H1 (cell line): ENCODE data around the gene CAMK1G. TPM values are rescaled to one million over a fixed set of nuclear protein-coding genes. Genes with fewer than 3 reads are reported as not detected.
A peak's percentile ranks its signal among the peaks of the same experiment; 100 is the strongest.

Experiments
- CTCF ChIA-PET: fragments of 300-600 bp; sonication (Branson Sonifier 250); formaldehyde crosslinking; loops from one replicate; lab custom pipeline; 2021; ENCODE audit not compliant: partially characterized antibody; lab: Charles Lee
- POLR2A ChIA-PET: fragments of 300-600 bp; sonication (Branson Sonifier 250); formaldehyde crosslinking; loops from one replicate; lab custom pipeline; 2021; ENCODE audit warnings: inconsistent platforms; ENCODE audit not compliant: partially characterized antibody; lab: Charles Lee
- DNase-seq, 2 experiments: peaks; one replicate each; pipeline versions ENCODE4 v3.0.0 to v3.0.0-alpha.2; 2010 to 2022; ENCODE audit warnings: low spot score in 2 of 2, low read depth in 1 of 2, mixed read lengths in 1 of 2
- FAIRE-seq: peaks from 2 replicates; lab custom pipeline; 2011; peaks lifted over from hg19 to GRCh38; lab: Jason Lieb, UNC
- H2AFZ ChIP-seq: 2 replicates; pipeline ENCODE4 v1.8.1; 2012; ENCODE audit warnings: low read length, inconsistent platforms
- H2AK5ac ChIP-seq: 2 replicates; pipeline ENCODE4 v1.6.1; 2013; ENCODE audit warnings: low read depth, low read length
- H2BK120ac ChIP-seq: replicated peaks from 2 replicates; pipeline ENCODE3; 2013; ENCODE audit warnings: low read depth, low read length, inconsistent platforms
- H2BK12ac ChIP-seq: 2 replicates; pipeline ENCODE4 v1.6.1; 2013; ENCODE audit warnings: low read depth, low read length
- H2BK15ac ChIP-seq: 2 replicates; pipeline ENCODE4 v1.6.1; 2013; ENCODE audit warnings: low read length
- H2BK20ac ChIP-seq: 2 replicates; pipeline ENCODE4 v1.6.1; 2013; ENCODE audit warnings: low read length
- H2BK5ac ChIP-seq: 2 replicates; pipeline ENCODE4 v1.6.1; 2013; ENCODE audit warnings: low read depth, low read length
- H3K14ac ChIP-seq: 2 replicates; pipeline ENCODE4 v1.6.1; 2013; ENCODE audit warnings: inconsistent platforms; ENCODE audit not compliant: insufficient read length
- H3K18ac ChIP-seq: 2 replicates; pipeline ENCODE4 v1.6.1; 2013; ENCODE audit warnings: low read length; ENCODE audit errors: extremely low read depth
- H3K23ac ChIP-seq: 2 replicates; pipeline ENCODE4 v1.6.1; 2013; ENCODE audit warnings: inconsistent platforms; ENCODE audit not compliant: insufficient read length
- H3K23me2 ChIP-seq: 2 replicates; pipeline ENCODE4 v1.6.1; 2013; ENCODE audit warnings: low read depth, low read length
- H3K27ac ChIP-seq: 2 replicates; pipeline ENCODE4 v1.6.1; 2011; ENCODE audit warnings: low read depth, low read length, inconsistent platforms
- H3K27me3 ChIP-seq, 4 experiments: replicated peaks in 1 of 4; 1 replicate in 1 of 4; 2 replicates in 3 of 4; pipeline versions ENCODE4 v1.6.1 to v1.8.1; 2011 to 2013; ENCODE audit warnings: low read length in 3 of 4, mild to moderate bottlenecking in 3 of 4, inconsistent platforms in 2 of 4, mixed read lengths in 2 of 4, moderate library complexity in 1 of 4; ENCODE audit not compliant: control insufficient read depth in 3 of 4, insufficient read depth in 3 of 4; ENCODE audit errors: extremely low read depth in 1 of 4
- H3K36me3 ChIP-seq, 4 experiments: 2 replicates each; pipeline versions ENCODE4 v1.6.1 to v1.8.1; 2011 to 2013; ENCODE audit warnings: mild to moderate bottlenecking in 4 of 4, low read length in 3 of 4, moderate library complexity in 2 of 4, control low read depth in 1 of 4, inconsistent platforms in 1 of 4; ENCODE audit not compliant: insufficient read depth in 4 of 4, control insufficient read depth in 2 of 4
- H3K4ac ChIP-seq: replicated peaks from 2 replicates; pipeline ENCODE3; 2013; ENCODE audit warnings: low read length, low read depth, mixed read lengths, inconsistent platforms; ENCODE audit not compliant: insufficient read length
- H3K4me1 ChIP-seq, 4 experiments: replicated peaks in 1 of 4; 1 replicate in 1 of 4; 2 replicates in 3 of 4; pipeline versions ENCODE4 v1.6.1 to v1.8.1; 2011 to 2013; ENCODE audit warnings: low read length in 3 of 4, inconsistent platforms in 2 of 4, mixed read lengths in 1 of 4; ENCODE audit not compliant: insufficient read depth in 4 of 4, control insufficient read depth in 3 of 4
- H3K4me2 ChIP-seq, 2 experiments: 2 replicates each; pipeline versions ENCODE4 v1.6.1 to v1.8.1; 2011 to 2013; ENCODE audit warnings: low read depth in 2 of 2, low read length in 2 of 2, control low read depth in 1 of 2, inconsistent platforms in 1 of 2, mild to moderate bottlenecking in 1 of 2; ENCODE audit not compliant: insufficient read depth in 1 of 2
- H3K4me3 ChIP-seq, 4 experiments: fragments of 200-600, 300-600 bp in 1 of 4; sonication (generic), shearing (Covaris generic), sonication (Bioruptor Twin) in 1 of 4; 2 replicates each; pipeline versions ENCODE4 v1.5.1 to v1.8.1; 2011 to 2016; ENCODE audit warnings: low read length in 4 of 4, low read depth in 3 of 4, control low read depth in 2 of 4, inconsistent platforms in 2 of 4, mild to moderate bottlenecking in 2 of 4, mixed read lengths in 1 of 4, moderate library complexity in 1 of 4; ENCODE audit not compliant: insufficient read depth in 2 of 4; ENCODE audit errors: extremely low read depth in 1 of 4
- H3K56ac ChIP-seq: replicated peaks from 2 replicates; pipeline ENCODE3; 2013; ENCODE audit warnings: low read depth, mild to moderate bottlenecking, mixed read lengths, low read length, inconsistent platforms; ENCODE audit not compliant: insufficient read length
- H3K79me1 ChIP-seq: 2 replicates; pipeline ENCODE4 v1.6.1; 2013; ENCODE audit warnings: low read depth, low read length, control low read depth
- H3K79me2 ChIP-seq, 2 experiments: 2 replicates each; pipeline versions ENCODE4 v1.6.1 to v1.8.1; 2012 to 2013; ENCODE audit warnings: low read length in 2 of 2, mild to moderate bottlenecking in 2 of 2, inconsistent platforms in 1 of 2; ENCODE audit not compliant: insufficient read depth in 2 of 2, control insufficient read depth in 1 of 2
- H3K9ac ChIP-seq, 4 experiments: replicated peaks in 1 of 4; 1 replicate in 1 of 4; 2 replicates in 3 of 4; pipeline versions ENCODE4 v1.6.1 to v1.8.1; 2011 to 2013; ENCODE audit warnings: low read depth in 3 of 4, low read length in 3 of 4, control low read depth in 2 of 4, mild to moderate bottlenecking in 2 of 4, moderate library complexity in 2 of 4, inconsistent platforms in 1 of 4; ENCODE audit errors: extremely low read depth in 1 of 4
- H3K9me3 ChIP-seq, 2 experiments: 2 replicates each; pipeline versions ENCODE4 v1.6.1 to v1.8.1; 2012 to 2013; ENCODE audit warnings: mild to moderate bottlenecking in 2 of 2, moderate library complexity in 2 of 2, control low read depth in 1 of 2, inconsistent platforms in 1 of 2, low read depth in 1 of 2, low read length in 1 of 2, mixed read lengths in 1 of 2; ENCODE audit not compliant: insufficient read depth in 2 of 2
- H4K20me1 ChIP-seq, 2 experiments: replicated peaks in 1 of 2; 2 replicates each; pipeline versions ENCODE3 to v1.8.1; 2011 to 2013; ENCODE audit warnings: inconsistent platforms in 2 of 2, low read length in 2 of 2, mild to moderate bottlenecking in 1 of 2; ENCODE audit not compliant: insufficient read depth in 2 of 2, control insufficient read depth in 1 of 2
- H4K5ac ChIP-seq: 2 replicates; pipeline ENCODE4 v1.6.1; 2013; ENCODE audit warnings: low read length, low read depth, mixed read lengths, inconsistent platforms; ENCODE audit not compliant: insufficient read length
- H4K8ac ChIP-seq: 2 replicates; pipeline ENCODE4 v1.8.0; 2013; ENCODE audit warnings: mild to moderate bottlenecking, moderate library complexity, low read length, inconsistent platforms; ENCODE audit not compliant: insufficient read depth; ENCODE audit errors: extremely low read depth
- H4K91ac ChIP-seq: replicated peaks from 2 replicates; pipeline ENCODE3; 2013; ENCODE audit warnings: low read length, mixed read lengths, inconsistent platforms; ENCODE audit not compliant: insufficient read length
- BRCA1 ChIP-seq: IDR thresholded peaks from 2 replicates; pipeline ENCODE4 v1.6.1; 2012; ENCODE audit warnings: low read depth, low read length, improper control_type of control experiment
- CBX8 ChIP-seq: fragments of 300-800, 300-1000 bp; sonication (generic); IDR thresholded peaks from 2 replicates; pipeline ENCODE4 v1.7.1; 2016; ENCODE audit warnings: low read depth, low read length, borderline replicate concordance
- POU5F1 ChIP-seq: IDR thresholded peaks from 2 replicates; pipeline ENCODE4 v1.6.1; 2011; ENCODE audit warnings: low read depth, mild to moderate bottlenecking, low read length, moderate library complexity
- RAD21 ChIP-seq, 2 experiments: IDR thresholded peaks in 1 of 2; conservative IDR thresholded peaks in 1 of 2; 2 replicates each; pipeline ENCODE4 v1.6.1; 2011; ENCODE audit warnings: low read depth in 2 of 2, low read length in 2 of 2, improper control_type of control experiment in 1 of 2, inconsistent platforms in 1 of 2, mild to moderate bottlenecking in 1 of 2, moderate library complexity in 1 of 2
- RNF2 ChIP-seq: fragments of 200-900, 300-1000 bp; sonication (generic); IDR thresholded peaks from 2 replicates; pipeline ENCODE4 v1.7.1; 2016; ENCODE audit warnings: borderline replicate concordance, low read depth, mild to moderate bottlenecking, antibody characterized with exemption, low read length; ENCODE audit not compliant: poor library complexity, severe bottlenecking; ENCODE audit errors: missing control alignments
- SIRT6 ChIP-seq: IDR thresholded peaks from one replicate; pipeline ENCODE4 v1.7.1; 2012; ENCODE audit warnings: low read length, inconsistent platforms
- WGBS, 2 experiments: shearing (Covaris generic) in 1 of 2; methylation state at CpG; one replicate each; pipeline versions ENCODE4 v1.1.6 to v1.1.7; 2013 to 2015; ENCODE audit warnings: low lambda C conversion rate in 2 of 2, mixed read lengths in 2 of 2, inconsistent platforms in 1 of 2, low coverage in 1 of 2, missing lambda C conversion rate in 1 of 2; ENCODE audit not compliant: insufficient replicate concordance in 2 of 2, insufficient coverage in 1 of 2, insufficient read length in 1 of 2; ENCODE audit errors: extremely low coverage in 1 of 2, missing lambda C conversion rate in 1 of 2; 5-methylcytosine and 5-hydroxymethylcytosine counted together
- polyA plus RNA-seq, 7 experiments: library from polyadenylated mRNA; depleted of rRNA in 3 of 7; stranded (reverse) in 5 of 7; unstranded in 2 of 7; fragments of >200 nt in 5 of 7; fragments of 200-250 nt in 2 of 7; gene quantifications; 1 replicate in 5 of 7; 2 replicates in 1 of 7; 4 replicates in 1 of 7; pipeline versions ENCODE4 v1.2.1 to v1.2.3, GENCODE V29; 2011 to 2013; ENCODE audit warnings: missing spikeins in 2 of 7, mixed read lengths in 2 of 7
- total RNA-seq: library from RNA; stranded (reverse); fragmentation: NEBNext Ultra II Directional; extraction: Animal tissue kit (Norgen Biotek cat#: 25700); gene quantifications from 2 replicates; pipeline ENCODE4 v1.2.1, GENCODE V29; 2021

CAMK1G gene
- total and polyA plus RNA-seq, 2 of the 8 experiments (the other 6 are each of a cell fraction or from before 2014, with no cell fraction given): 1.00 to 1.0 TPM

DNA sequence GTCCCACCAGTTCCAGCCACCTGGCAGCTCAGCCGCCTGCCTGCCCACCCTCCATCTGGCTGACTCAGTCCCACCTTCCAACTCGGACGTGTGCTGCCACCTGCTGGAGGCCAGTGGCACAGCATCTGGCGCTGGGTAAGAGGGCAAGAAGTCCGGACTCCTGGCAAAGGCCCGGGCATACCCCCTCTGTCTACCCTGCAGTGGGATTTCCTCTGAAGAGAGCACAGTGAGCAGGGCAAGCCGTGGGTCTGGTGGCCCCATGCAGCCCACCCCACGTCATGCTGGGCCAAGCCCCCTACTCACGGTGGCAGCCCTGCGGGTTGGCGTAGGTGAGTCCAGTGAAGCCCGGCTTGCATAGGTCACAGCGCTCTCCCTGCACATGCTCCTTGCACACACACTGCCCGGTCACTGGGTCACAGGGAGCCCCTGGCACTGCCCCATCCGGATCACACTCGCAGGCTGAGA lies 44.2 kb downstream of the CAMK1G start:
- 0 out of 2 replicates have a peak overlapping the region, but pooled peaks have one; percentile 25 for H2BK15ac ChIP-seq
- H3K9me3 ChIP-seq: no peaks in the 10 kb centered on the region
- H3K9ac ChIP-seq: no peak overlapping the region
- H2BK5ac ChIP-seq: peak overlapping the region; percentile 27; the same call in 1 of the 2 replicates
- no peaks in the 10 kb centered on the region for H3K79me2 ChIP-seq
- peak; percentile 84 for FAIRE-seq
- no peak overlapping the region for H4K5ac ChIP-seq
- H3K4ac ChIP-seq: peak overlapping the region; percentile 73
- no peak overlapping the region for H2AFZ ChIP-seq
- no peaks in the 10 kb centered on the region for H3K27me3 ChIP-seq
- H3K18ac ChIP-seq: peak overlapping the region; percentile 44; the same call in 1 of the 2 replicates
- 47% methylated on average over 16 of the region's 16 CpGs; no CpG with 5 or more reads in 1 of the 2 experiments for WGBS, 2 experiments
- H3K23me2 ChIP-seq: no peaks in the 10 kb centered on the region
- no peaks in the 10 kb centered on the region for H4K20me1 ChIP-seq
- H3K56ac ChIP-seq: no peak overlapping the region
- POLR2A ChIA-PET: no interaction called here
- peak overlapping the region; percentile 97 for H2BK12ac ChIP-seq
- peaks cover 0 to 15% (median 9%) of the 10 kb centered on the region in 4 experiments; a peak in 4 of 7 replicates for H3K4me1 ChIP-seq
- DNase-seq: peak; percentile 75 to 98
- no peak overlapping the region for H2AK5ac ChIP-seq
- no peaks in the 10 kb centered on the region for H3K36me3 ChIP-seq
- no peaks in the 10 kb centered on the region for H3K79me1 ChIP-seq
- H3K27ac ChIP-seq: no peak overlapping the region
- no peak overlapping the region for H3K4me2 ChIP-seq
- CTCF ChIA-PET: interaction anchor here (0.7 to 11.4 kb wide), 28 partner anchors 9 to 675 kb away, joined by 3 to 365 read pairs (median 4); partner anchors contain the start of genes CAMK1G and LAMB3
- no peak overlapping the region for H3K23ac ChIP-seq
- H3K14ac ChIP-seq: no peak overlapping the region
- no peak overlapping the region for H2BK120ac ChIP-seq
- H4K91ac ChIP-seq: peak overlapping the region; percentile 52
- no peak overlapping the region for H3K4me3 ChIP-seq
- H2BK20ac ChIP-seq: peak overlapping the region; percentile 40; the same call in 1 of the 2 replicates
- no peak overlapping the region for H4K8ac ChIP-seq
- no peak for TF ChIP-seq POU5F1
- TF ChIP-seq CBX8: no peak
- TF ChIP-seq RAD21 (IDR thresholded peaks at IDR 0.05 in 1 of 2, conservative IDR thresholded peaks at IDR 0.05 in 1 of 2; ENCODE audit: low read depth in 2 of 2, low read length in 2 of 2): peak; percentile 94 to 96
- no peak for TF ChIP-seq RNF2
- no peak for TF ChIP-seq SIRT6
- TF ChIP-seq BRCA1: no peak
